Activated T-cell treated with anti-CD3 and anti-CD28 coated beads, Interleukin-2, amount 50 U/mL, for 48 hours (primary cell): ENCODE data around the gene ADAM22.

Experiments
- DNase-seq, 2 experiments: peaks; one replicate each; pipeline ENCODE4 v3.0.0-alpha.2; 2020

Gene ADAM22

DNA sequence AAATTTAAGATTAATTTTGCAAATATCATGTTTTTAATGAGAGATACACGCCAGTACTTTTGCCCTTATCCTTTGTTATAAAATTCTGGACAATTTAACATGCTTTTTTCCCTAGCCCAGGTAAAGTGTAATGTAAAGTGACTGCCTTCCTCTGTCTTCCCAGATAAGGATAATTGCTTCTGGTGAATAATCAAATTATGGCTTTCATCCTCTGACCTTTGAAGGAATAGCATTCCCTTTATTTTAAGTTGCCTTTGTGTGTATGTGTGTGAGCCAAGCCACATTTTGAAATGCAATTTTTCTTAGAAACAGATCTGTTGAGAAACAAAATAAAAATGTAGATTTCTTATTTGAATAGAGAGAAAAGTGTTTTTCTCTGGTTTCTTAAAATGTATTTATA is 107.5 kb downstream of the ADAM22 start:
- no peak for DNase-seq

DNA sequence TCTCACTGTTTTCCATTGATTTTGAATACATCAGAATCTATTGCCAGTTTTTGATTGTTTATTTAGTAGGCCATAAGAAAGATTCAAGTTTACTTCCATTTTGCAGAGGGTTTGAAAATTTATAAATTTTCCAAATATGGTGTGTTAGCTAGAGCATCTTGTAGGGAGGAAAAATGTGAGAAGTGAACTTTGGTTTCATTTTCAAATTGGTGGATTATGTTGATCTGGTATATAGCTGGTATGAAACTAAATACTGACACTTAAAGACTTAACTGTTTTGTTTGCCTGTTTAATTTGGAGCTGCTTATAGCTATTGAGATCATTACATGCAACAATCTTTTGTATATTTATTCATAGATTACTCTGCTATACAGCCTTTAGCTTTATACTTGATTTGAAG is 108.1 kb downstream of the ADAM22 start:
- no peak for DNase-seq

DNA sequence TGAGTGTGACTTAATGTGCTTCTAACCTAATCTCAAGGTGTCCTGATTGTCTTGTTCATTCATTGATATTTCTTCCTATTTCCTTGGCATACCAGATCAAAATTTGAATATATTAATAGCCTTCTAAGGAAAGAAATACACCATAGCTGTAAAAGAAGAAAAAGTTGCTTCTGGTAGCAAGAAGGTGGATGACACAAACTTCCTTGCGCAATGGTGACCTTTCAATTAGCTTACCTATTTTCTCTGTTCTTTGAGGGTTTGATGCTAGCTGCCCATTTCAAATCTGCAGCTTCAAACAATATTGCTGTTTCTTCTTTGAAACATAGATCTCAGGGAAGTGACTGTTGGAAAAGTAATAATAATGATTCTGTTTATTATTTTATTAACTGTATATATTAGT is 108.8 kb downstream of the ADAM22 start:
- no peak for DNase-seq

DNA sequence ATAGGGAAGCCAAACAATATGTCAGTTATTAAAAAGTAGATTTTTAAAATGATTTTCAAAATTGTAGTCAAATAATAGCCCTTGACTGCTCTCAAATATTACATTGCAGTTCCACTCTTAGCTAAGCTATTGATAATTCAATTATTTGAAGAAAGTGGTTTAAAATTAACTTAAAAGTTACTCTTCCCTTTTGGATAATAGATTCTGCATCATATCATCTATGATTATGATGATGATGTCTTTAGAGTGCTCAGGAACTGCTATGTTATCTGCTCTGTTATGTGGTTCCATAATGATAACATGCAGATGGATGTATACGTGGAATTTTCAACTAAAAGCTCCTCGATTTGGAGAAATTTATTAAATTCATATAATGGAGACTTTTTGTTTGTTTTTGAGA is 110.0 kb downstream of the ADAM22 start:
- no peak for DNase-seq

DNA sequence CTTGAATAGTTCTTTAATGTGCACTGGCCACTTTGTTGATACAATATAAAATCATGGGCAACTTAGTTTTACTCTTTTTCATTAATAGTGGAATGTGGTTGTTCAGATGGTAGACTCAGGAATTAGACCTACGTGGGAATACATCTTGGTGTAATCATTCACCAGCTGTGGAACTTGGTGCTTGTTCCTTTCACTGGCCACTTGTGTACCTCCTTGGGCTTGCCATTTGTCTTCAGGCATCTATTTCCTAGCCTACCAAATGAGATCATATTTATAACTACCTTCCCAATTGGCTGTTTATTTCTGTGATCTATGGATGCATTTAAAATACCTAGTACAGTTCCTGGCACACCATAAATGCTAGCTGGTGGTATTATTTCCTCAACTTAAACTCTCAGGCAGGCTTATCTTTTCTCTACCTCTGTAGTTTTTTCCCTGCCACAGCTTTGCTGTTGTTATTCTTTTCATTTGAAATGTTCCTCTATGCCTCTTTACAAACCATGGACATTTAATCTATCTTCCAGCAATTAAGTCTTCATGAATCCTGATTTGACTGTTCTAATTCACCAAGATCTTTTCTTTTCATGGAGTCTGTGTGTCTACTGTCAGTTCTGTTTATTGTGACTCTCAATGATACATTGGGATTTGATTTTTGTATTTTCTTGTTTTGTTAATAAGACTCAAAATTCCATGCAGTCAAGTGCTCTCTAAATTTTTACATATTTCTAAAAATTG is 113.0 kb downstream of the ADAM22 start:
- DNase-seq, result no peak

DNA sequence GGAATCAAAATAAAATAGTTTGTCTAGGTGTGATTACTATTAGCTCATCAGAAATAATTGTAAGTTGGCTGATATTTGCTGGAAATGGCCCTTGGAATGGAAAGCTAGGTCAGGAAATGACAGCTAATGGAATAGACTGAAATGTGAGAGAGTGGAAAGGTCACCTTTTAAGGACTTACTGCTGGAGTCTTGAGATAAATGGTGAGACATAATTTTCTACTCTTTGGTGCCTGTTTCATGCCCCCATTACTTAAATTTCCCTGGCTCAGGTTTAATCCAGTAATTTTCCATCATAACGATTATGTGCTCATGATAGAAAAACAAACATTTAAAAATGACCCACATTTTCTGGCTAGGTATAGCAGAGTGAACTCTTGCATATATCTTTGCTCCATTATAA is 123.6 kb downstream of the ADAM22 start:
- DNase-seq, result no peak

DNA sequence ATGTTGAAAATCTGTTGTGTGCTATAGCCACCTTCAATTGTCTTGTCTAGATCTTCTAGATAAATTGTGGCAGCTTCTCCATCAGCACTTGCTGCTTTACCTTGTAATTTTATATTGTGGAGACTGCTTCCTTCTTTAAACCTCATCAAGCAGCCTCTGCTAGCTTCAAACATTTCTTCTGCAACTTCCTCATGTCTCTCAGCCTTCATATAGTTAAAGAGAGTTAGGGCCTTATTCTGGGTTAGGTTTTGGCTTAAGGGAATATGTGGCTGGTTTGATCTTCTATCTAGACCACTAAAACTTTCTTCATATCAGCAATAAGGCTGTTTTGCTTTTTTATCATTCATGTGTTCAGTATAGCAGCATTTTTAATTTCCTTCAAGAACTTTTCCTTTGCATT is 128.2 kb downstream of the ADAM22 start:
- DNase-seq, result no peak

DNA sequence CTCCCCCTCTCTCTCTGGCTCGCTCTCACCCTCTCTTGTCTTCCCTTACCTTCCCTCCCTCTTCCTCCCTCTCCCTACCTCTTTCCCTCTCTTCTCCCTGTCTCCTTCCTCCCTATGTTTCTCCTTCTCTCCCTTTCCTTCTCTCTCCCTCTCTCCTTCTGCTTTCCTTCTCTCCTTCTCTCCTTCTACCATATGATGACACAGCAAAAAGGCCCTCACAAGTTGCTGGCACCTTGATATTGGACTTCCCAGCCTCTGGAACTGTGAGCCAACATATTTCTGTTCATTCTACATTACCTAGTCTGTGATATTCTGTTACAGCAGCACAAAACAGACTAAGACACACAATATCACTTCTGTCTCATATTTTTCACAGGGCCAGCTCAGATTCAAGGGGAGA is 135.0 kb downstream of the ADAM22 start:
- no peak for DNase-seq

DNA sequence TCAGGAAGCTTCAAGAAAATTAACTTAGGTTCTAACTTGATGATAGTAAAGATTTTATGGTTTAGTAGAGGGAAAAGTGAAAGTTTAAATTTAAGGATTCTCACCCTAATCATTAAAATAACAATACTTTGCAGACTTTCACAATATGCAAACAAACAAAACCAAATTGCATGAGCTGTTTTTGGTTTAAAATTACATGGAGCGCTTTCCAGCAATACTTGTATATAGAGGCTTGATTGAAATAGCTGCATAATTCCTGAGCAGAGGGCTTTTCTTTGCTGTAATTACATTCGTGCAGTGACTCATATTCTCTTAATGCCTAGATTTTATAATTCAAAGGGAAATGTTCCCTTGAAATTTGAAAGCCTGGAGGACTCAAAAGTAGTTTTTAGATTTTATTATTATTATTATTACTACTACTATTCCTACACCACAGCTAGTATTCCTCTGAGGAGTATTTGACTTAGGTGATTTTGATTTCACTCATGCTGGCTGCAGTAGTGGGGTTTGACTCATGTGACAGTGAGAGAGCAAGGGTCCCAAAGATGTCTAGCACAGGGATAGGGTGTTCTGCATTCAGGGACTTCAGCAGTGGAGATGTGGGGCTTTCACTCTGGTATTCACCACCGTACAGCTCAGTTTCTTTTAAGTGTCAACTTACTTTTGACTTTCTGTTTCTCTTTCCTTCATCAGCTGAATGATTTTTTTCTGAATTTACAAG is 138.1 kb downstream of the ADAM22 start:
- DNase-seq, result no peak

DNA sequence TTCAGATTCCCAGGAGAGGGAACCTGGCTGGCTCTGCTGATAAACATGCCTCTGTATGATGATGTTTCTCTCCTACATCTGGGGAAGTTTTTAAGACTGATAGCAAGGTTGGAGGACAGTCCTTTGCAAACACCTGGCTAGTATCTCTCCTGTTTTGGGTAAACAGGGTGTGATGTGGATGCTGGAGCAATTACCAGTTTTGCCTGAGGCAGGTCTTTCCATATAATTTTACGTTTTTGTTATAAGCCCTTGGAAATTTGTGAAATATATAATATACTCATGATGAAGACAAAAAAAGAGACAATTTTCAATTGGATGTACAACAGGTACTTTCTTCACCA is 138.6 kb downstream of the ADAM22 start:
- DNase-seq, result no peak

DNA sequence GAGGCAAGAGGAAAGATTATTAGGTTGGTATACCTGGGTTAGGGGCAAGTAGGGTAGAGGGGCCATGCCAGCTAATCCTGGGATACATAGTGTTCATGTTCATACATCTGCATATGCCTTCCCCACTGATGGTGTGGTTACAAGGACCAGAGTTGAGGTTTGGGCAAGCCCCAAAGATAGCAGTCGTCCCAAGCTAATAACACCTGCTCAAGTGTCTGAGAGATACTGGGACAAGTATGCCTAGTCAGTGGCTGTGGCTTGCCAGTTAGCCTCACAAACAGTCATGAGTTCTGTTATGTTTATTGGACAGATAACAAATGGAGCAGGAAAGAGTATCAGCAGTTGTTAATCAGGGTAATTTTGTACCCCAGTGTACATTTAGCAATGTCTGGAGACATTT is 139.6 kb downstream of the ADAM22 start:
- DNase-seq, result no peak

DNA sequence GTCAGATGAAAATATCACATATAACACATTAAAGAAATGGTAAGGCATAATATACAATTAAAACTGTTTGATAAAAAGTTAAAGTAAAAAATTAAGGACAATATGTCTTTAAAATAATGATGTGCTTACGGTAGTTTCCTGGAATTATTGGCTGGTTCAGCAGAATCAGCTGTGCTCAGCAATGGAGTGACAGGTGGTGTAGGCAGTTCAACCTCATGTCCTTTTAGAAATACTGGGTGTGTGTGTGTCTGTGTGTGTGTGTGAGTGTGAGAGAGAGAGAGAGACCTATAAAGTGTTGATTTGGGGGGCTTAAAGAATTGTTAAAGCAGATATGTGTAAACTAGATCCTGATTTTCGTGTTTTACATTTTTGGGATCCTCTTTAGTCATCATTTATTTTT is 141.2 kb downstream of the ADAM22 start:
- no peak for DNase-seq

DNA sequence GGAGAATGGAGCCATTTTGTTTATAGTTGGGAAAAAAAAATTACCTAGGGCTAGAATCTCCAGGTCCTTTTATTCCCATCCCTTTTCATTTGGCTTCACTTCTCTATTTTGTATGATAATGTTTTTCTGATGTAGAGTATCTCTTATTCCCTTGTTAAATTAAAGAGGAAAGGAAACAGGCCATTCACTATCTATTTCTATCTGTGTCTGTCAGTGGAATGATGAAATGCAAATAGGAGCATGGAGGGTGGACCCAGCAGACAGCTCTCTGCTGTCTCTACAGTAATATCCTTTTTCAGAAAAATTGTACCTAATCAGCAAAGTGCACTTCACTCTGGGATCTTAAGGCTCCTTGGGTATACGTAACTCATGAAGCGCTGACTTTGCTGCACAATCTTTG is 149.8 kb downstream of the ADAM22 start:
- no peak for DNase-seq

DNA sequence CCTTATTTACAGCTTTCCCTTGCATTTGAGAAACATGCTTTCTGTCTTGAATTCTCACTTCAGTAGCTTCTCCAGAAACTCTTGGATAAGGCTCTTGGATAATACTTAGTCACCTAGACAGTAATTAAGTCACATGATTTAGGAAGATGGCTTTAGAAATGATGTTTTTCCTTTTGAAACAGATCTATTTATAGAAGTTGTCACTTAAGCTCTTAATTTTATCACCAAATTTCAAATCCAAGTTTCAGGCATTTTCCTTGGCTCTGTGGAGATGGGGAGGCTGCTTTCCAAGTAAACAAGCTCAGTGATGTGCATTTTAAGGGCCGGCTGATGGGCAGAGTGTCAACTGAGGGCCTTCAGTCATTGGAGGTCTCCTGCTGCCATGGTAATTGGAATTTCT is 155.5 kb downstream of the ADAM22 start:
- no peak for DNase-seq

DNA sequence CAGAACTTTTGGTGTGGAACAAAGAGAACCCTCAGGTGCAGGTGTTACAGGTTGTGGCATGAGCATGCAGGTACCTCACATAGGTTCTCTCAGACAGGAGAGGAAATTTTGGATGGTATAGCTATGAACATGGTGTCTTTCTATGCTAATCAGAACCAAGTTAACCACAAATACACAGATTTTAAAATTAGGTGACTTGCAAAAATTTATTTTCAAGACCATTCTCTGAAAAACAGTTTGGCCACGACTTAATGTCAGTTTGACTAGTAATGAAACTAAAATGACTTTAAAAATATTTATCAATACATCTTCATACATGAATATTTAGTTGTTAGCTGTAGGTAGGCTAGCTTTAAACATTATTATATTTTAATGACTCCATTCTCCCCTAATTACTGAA is 156.2 kb downstream of the ADAM22 start:
- DNase-seq, result no peak

DNA sequence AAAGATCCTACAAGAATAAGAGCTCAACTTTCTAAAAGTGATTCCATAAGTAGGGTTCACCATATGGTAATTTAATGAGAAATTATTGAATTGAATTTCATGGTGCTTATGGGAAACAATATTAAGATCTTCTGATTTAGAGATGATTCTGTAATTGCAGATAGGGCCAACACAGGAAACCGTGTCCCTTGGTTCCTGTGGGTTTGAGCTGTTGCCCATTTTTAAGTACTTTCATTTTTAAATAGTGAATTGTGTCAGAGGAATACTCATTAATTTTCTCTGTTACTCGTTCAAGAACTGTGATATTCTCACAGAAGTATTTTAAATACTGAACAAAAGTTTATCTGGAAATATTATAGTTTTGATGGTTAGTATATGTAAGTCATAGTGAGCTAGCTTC is 156.6 kb downstream of the ADAM22 start:
- no peak for DNase-seq

DNA sequence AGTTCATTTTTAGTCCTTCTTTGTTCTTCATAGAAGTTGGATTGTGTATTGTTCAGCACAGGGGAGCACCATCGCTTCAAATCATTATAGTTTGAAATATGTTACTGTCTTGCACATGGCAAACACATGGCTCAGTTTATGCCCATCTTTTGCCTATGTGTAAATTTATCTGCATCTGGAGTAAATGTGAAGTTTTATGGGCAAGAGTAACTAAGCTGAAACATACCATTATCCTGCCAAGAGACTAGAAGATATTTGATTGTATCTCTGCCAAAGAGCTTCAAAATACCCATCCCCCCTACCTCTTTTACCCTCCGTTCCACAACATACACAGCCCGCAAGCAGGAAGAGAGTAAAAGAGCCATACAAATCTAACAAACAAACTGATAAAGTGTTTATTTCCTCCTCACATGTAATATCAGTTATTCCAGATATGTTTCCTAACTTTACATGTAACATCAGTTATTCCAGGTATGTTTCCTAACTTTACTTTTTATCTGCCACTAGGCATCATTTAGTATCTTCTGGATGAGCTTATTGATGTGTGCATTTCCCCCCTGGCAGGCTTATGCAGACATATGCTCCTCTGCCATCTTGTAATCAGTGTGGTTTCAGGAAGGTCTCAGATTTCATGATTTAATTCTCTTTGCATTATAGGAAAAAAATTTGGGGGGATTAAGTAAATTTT is 158.1 kb downstream of the ADAM22 start:
- DNase-seq, result no peak

DNA sequence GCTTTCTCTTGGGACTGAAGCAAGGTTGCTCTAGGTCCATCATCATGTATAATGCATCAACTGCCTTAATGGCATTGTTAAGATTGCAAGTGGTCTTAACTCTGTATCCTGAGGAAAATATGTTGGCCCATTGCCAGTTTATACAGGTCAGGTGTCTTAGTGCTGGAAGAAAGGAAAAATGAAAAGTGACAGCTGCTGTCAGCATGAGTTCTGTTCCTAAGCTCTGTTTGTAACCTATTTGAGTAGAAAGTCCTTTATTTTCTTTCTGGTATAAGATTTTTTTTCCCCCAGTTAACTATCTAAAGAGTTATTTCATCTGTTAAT is 158.6 kb downstream of the ADAM22 start:
- DNase-seq, result no peak

DNA sequence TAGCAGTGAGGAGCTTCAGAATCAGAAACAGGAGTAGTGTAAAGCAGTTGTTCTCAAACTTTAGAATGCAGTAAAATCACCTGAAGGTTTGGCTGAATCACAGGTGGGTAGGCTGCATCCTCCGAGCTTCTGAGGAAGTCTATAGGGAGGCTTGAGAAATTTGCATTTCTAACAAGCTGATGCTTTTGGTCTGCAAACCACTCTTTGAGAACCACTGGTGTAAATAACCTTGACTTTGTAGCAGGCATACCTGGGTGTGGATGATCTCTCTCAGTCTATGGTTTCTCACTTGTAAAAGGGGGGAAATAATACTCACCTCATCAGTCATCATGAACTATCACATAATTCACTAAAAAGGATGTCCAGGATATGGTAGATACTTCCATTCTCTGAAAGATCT is 167.7 kb downstream of the ADAM22 start:
- no peak for DNase-seq

DNA sequence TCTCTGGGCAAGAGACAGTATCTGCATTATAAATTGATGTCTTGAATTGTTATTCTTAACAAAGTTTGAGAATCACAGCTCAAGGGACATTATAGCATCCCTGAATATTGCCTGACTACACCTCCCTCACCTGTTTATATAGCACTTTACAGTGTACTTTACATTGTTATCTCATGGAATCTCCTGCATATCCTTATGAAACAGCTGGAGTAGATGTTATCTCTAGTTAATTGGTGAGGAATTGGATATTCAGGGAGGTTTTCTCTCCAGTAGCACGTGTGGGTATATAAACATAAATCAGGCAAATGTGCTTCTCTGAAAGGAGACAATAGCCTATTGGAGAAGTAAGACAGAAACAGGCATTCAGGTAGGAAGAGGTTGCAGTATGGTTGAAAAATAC is 168.6 kb downstream of the ADAM22 start:
- no peak for DNase-seq

DNA sequence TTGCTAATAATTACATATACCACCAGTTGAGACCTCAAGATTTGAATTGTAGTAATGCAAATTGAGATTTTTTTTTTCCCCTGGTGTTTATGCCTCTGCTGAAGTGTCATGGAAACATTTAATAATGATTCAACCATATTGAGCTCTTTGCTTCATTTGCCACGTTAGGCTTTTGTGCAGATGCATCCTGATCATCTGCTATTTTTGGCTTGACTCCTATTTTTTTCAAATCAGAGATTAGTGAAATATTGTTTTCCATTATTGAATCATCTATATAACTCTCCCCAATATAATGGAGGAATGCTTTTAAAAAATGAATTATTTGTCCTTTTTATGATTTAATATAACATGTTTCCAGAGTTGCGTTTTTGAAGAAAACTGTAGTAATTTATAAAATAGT is 170.7 kb downstream of the ADAM22 start:
- DNase-seq, result no peak

DNA sequence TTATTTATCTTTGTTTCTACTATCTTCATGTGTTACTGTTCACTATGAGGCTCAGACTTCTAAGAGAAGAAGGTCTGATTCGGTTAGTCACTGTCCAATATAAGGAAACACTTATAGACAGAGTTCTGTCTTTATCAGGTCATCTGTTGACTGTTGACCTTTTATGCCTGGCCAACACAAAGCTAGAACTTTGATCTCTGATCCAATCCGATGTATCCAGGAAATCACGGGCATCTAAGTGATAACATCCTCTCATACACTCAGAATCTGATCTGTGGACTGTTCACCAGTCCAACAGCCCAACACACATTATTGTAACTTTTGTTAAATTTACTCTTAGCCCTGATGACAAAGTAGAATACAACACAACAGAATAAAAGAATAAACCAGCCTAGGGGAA is 171.2 kb downstream of the ADAM22 start:
- no peak for DNase-seq

DNA sequence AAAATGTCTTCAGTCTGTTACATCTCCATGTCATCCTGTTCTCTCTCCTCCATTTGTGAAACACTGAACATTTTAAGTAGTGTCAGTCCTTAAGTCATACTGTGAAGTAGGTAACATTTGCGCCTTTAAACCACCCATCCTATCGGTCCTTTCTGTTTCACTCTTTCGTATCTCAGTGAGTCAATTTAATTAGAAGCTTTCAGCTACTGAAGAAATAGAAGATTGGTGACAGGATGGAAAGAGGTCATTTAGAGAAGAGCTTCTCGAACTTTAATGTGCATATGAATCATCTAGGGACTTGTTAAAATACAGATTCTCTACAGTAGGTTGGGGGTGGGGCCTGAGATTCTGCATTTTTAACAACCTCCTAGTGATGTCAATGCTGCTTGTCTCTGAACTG is 172.4 kb downstream of the ADAM22 start:
- peak in 1 of 2 experiments; percentile 21 for DNase-seq

DNA sequence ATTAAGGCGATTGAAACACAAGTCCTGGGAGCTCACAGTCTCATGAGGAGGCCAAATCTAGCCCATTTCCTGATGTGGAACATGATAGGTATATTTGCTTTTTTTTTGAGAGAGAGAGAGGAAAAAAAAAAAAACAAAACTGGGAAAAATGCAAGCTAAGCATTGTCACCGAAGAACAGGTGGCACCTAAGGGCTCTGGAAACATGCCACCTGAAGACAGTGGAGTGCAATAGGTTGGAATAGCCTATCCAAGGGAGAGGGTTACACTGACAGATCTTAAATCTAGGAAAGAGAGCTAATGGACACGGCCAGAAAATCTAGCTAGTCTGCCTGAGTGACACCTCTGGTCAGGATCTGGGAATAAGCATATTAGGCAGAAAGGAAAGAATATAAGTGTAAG is 175.6 kb downstream of the ADAM22 start:
- DNase-seq, result no peak
